KMS-11 (cell line): ENCODE measurements around the gene NPLOC4.

ENCODE experiments used
- H2AFZ ChIP-seq: fragments of 200-600 bp; sonication (generic); 2 replicates; pipeline ENCODE4 v1.6.1; 2016; ENCODE audit warnings: antibody characterized with exemption, mixed run types, low read depth
- H3K27ac ChIP-seq: fragments of 200-600 bp; sonication (generic); 2 replicates; pipeline ENCODE4 v1.6.1; 2016; ENCODE audit warnings: mild to moderate bottlenecking, mixed run types
- H3K27me3 ChIP-seq: fragments of 200-600 bp; sonication (generic); 2 replicates; pipeline ENCODE4 v1.6.1; 2017; ENCODE audit warnings: mild to moderate bottlenecking, low read depth, mixed run types, moderate library complexity; ENCODE audit not compliant: insufficient read depth
- H3K36me3 ChIP-seq: fragments of 200-600 bp; sonication (generic); 2 replicates; pipeline ENCODE4 v1.6.1; 2017; ENCODE audit warnings: mild to moderate bottlenecking, mixed run types; ENCODE audit not compliant: insufficient read depth
- H3K4me1 ChIP-seq: fragments of 200-600 bp; sonication (generic); 2 replicates; pipeline ENCODE4 v1.6.1; 2016; ENCODE audit warnings: mild to moderate bottlenecking, low read depth, mixed run types; ENCODE audit not compliant: poor library complexity, severe bottlenecking
- H3K4me2 ChIP-seq: fragments of 200-600 bp; sonication (generic); 2 replicates; pipeline ENCODE4 v1.7.0; 2016; ENCODE audit warnings: mild to moderate bottlenecking, mixed run types
- H3K4me3 ChIP-seq: fragments of 200-600 bp; sonication (generic); IDR thresholded peaks from 2 replicates; pipeline ENCODE4 v1.6.1; 2017; ENCODE audit warnings: low read depth, low read length, mixed read lengths; ENCODE audit not compliant: insufficient read depth
- H3K79me2 ChIP-seq: fragments of 200-600 bp; sonication (generic); 2 replicates; pipeline ENCODE4 v1.6.1; 2016; ENCODE audit warnings: low read depth, mixed run types; ENCODE audit not compliant: insufficient read depth
- H3K9ac ChIP-seq: fragments of 200-600 bp; sonication (generic); 2 replicates; pipeline ENCODE4 v1.6.1; 2016; ENCODE audit warnings: mild to moderate bottlenecking, mixed run types
- H4K20me1 ChIP-seq: fragments of 200-600 bp; sonication (generic); 2 replicates; pipeline ENCODE4 v1.6.1; 2016; ENCODE audit warnings: mild to moderate bottlenecking, mixed run types; ENCODE audit not compliant: insufficient read depth
- CTCF ChIP-seq: fragments of 200-600 bp; sonication (generic); conservative IDR thresholded peaks from 2 replicates; pipeline ENCODE4 v1.6.1; 2017; ENCODE audit warnings: low read depth, mild to moderate bottlenecking, antibody characterized with exemption, low read length, moderate library complexity, mixed read lengths

The NPLOC4 gene

GRCh38 chr17:81536299-81537290 is 100.3 kb downstream of the NPLOC4 start:
- no peak for TF ChIP-seq CTCF
- H2AFZ ChIP-seq = no peak overlapping the region

GRCh38 chr17:81535480-81536298 is 101.2 kb downstream of the NPLOC4 start:
- Histone ChIP-seq H3K36me3 (no peaks in the 10 kb centered on the region), H3K9ac (no peak overlapping the region), H2AFZ (no peak overlapping the region), H3K27me3 (no peaks in the 10 kb centered on the region; the same call in 1 of the 2 replicates), H4K20me1 (no peaks in the 10 kb centered on the region), H3K79me2 (no peaks in the 10 kb centered on the region), H3K4me2 (no peak overlapping the region), H3K27ac (no peak overlapping the region), H3K4me1 (no peaks in the 10 kb centered on the region), H3K4me3 (no peak overlapping the region)
- TF ChIP-seq CTCF = no peak

More at GRCh38 chr17:81536299-81537290, 100.3 kb downstream of the NPLOC4 start:
- Histone ChIP-seq H3K4me1 (no peaks in the 10 kb centered on the region), H3K79me2 (no peaks in the 10 kb centered on the region), H3K27ac (no peak overlapping the region), H3K4me2 (no peak overlapping the region), H3K36me3 (no peaks in the 10 kb centered on the region), H3K27me3 (no peaks in the 10 kb centered on the region; the same call in 1 of the 2 replicates), H3K4me3 (no peak overlapping the region), H3K9ac (no peak overlapping the region), H4K20me1 (no peaks in the 10 kb centered on the region)

- no peaks in the 10 kb centered on the region for H3K36me3 ChIP-seq
- no peak overlapping the region for H3K4me3 ChIP-seq
- no peak for TF ChIP-seq CTCF
- H3K4me2 ChIP-seq = no peak overlapping the region
- H3K27me3 ChIP-seq = peaks cover under 1% of the 10 kb centered on the region; the same call in 1 of the 2 replicates
- no peak overlapping the region for H3K9ac ChIP-seq
- no peaks in the 10 kb centered on the region for H4K20me1 ChIP-seq
- H3K4me1 ChIP-seq = no peaks in the 10 kb centered on the region
- no peaks in the 10 kb centered on the region for H3K79me2 ChIP-seq
- no peak overlapping the region for H3K27ac ChIP-seq
- H2AFZ ChIP-seq = no peak overlapping the region
Observed at GRCh38 chr17:81535007-81535328, 101.9 kb downstream of the NPLOC4 start.

- H3K79me2 ChIP-seq = no peaks in the 10 kb centered on the region
- no peaks in the 10 kb centered on the region for H3K4me1 ChIP-seq
- H2AFZ ChIP-seq = no peak overlapping the region
- no peak overlapping the region for H3K4me3 ChIP-seq
- no peak overlapping the region for H3K4me2 ChIP-seq
- H3K27me3 ChIP-seq = peaks cover 6% of the 10 kb centered on the region; the same call in 1 of the 2 replicates
- H3K36me3 ChIP-seq = no peaks in the 10 kb centered on the region
- H3K9ac ChIP-seq = no peak overlapping the region
- H4K20me1 ChIP-seq = no peaks in the 10 kb centered on the region
- no peak for TF ChIP-seq CTCF
- no peak overlapping the region for H3K27ac ChIP-seq
Observed at GRCh38 chr17:81534157-81535006, 102.5 kb downstream of the NPLOC4 start.
